Right lung (tissue), 5 donors: ENCODE results near the gene PDS5B. TPM values are rescaled to one million over a fixed set of nuclear protein-coding genes. Genes with fewer than 3 reads are reported as not detected.
A peak's percentile ranks its signal among the peaks of the same experiment; 100 is the strongest.
"Not testable (repeated sequence)": the region's sequence is repeated elsewhere in the genome, so short reads cannot be mapped to it uniquely, and the experiment has no call there.

Source experiments
- DNase-seq, 2 donors: peaks; one replicate each; pipeline ENCODE4 v3.0.0-alpha.2; 2013
- polyA plus RNA-seq, 5 donors: library from polyadenylated mRNA; unstranded; fragments of 120-200 nt; gene quantifications; one replicate each; pipeline versions ENCODE4 v1.2.1 to v1.2.3, GENCODE V29; 2013; ENCODE audit warnings: inconsistent platforms in 1 of 5, low replicate concordance in 1 of 5; ENCODE audit not compliant: insufficient read length in 5 of 5, insufficient read depth in 1 of 5

Gene PDS5B
- polyA plus RNA-seq, 5 donors: 50.6 to 79.5 (median 65.4) TPM

- no peak for DNase-seq
These were observed 61.7 kb downstream of the PDS5B start for GRCh38 chr13:32647926-32648325.

- peak; percentile 23 to 25 for DNase-seq
These were observed 64.6 kb downstream of the PDS5B start for GRCh38 chr13:32650705-32651311.

GRCh38 chr13:32657309-32657708 is 71.1 kb downstream of the PDS5B start:
- no peak for DNase-seq

- no peak for DNase-seq
These were observed 73.5 kb downstream of the PDS5B start for GRCh38 chr13:32659736-32660135.

- DNase-seq: no peak
These were observed 74.0 kb downstream of the PDS5B start for GRCh38 chr13:32660227-32660626.

- DNase-seq: no peak
These were observed 75.4 kb downstream of the PDS5B start for GRCh38 chr13:32661685-32662084.

- no peak for DNase-seq
These were observed 77.4 kb downstream of the PDS5B start for GRCh38 chr13:32663660-32664059.

- DNase-seq: no peak
These were observed 80.8 kb downstream of the PDS5B start for GRCh38 chr13:32666990-32667571.

GRCh38 chr13:32669030-32669646 is 82.9 kb downstream of the PDS5B start:
- DNase-seq: peak; percentile 10 to 24

GRCh38 chr13:32674503-32674902 is 88.3 kb downstream of the PDS5B start:
- no peak for DNase-seq

- DNase-seq: no peak
These were observed 90.0 kb downstream of the PDS5B start for GRCh38 chr13:32676242-32676641.

- DNase-seq: no peak
These were observed 95.9 kb downstream of the PDS5B start for GRCh38 chr13:32682130-32682529.

GRCh38 chr13:32682740-32683139 is 96.5 kb downstream of the PDS5B start:
- no peak for DNase-seq

- DNase-seq: no peak
These were observed 101.0 kb downstream of the PDS5B start for GRCh38 chr13:32687275-32687674.

- no peak for DNase-seq
These were observed 109.5 kb downstream of the PDS5B start for GRCh38 chr13:32695602-32696250.

GRCh38 chr13:32707471-32707870 is 121.2 kb downstream of the PDS5B start:
- no peak for DNase-seq

- no peak for DNase-seq
These were observed 127.1 kb downstream of the PDS5B start for GRCh38 chr13:32713397-32713796.

- not testable (repeated sequence) for DNase-seq
These were observed 129.9 kb downstream of the PDS5B start for GRCh38 chr13:32716201-32716600.

GRCh38 chr13:32720026-32720425 is 133.8 kb downstream of the PDS5B start:
- DNase-seq: no peak

GRCh38 chr13:32721131-32722034 is 135.1 kb downstream of the PDS5B start:
- not testable (repeated sequence) for DNase-seq

GRCh38 chr13:32722340-32722739 is 136.1 kb downstream of the PDS5B start:
- DNase-seq: no peak

- no peak for DNase-seq
These were observed 137.7 kb downstream of the PDS5B start for GRCh38 chr13:32723987-32724386.
